Stimulated activated CD4-positive, alpha-beta T cell treated with anti-CD3 and anti-CD28 coated beads, Interleukin-12 subunit alpha, Interleukin-12 subunit beta, amount 100 ng/mL, for 24 hours (primary cell): ENCODE measurements around the gene ABCD3.
"Not testable (repeated sequence)": the region's sequence is repeated elsewhere in the genome, so short reads cannot be mapped to it uniquely, and the experiment has no call there.

Source experiments
- DNase-seq, 2 experiments: peaks; one replicate each; pipeline ENCODE4 v3.0.0-alpha.2; 2020; ENCODE audit warnings: low read depth in 2 of 2

Gene ABCD3

DNA sequence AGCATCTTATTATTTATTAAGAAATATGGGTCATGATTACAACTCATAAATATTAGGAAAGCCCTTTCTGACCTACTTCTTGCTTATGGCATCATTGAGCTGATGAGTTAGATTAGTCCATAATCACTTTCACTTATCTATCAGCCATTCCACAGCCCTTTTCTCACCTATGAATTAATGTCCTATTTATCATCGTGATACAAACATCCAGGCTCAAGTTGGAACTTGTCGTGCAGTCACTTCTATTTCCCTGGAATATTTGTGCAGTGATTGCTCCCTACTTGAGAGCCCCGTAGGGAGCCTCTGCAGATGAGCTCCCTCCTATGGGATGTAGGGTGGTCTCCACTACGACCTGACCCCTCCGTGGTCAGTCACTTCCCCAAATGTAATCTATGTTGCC lies 131.5 kb downstream of the ABCD3 start:
- DNase-seq, result no peak

DNA sequence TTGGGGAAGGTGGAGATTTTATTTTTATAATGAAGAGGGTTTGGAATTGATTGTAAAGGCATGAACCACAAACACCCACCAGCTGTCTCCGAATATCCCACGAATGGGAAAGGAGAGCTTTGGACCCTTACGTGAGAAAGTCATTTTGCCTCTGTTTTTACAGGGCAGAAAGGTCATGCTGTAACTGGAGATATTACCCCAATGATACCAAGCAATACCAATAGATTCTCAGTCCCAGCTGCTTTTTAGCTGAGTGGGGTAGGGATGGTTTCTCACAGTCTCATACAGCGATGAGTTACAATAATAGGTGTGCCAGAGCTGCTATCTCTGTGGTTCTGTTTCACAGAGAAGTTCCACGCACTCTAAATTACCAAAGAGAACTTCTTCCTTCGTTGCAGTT lies 132.2 kb downstream of the ABCD3 start:
- no peak for DNase-seq

DNA sequence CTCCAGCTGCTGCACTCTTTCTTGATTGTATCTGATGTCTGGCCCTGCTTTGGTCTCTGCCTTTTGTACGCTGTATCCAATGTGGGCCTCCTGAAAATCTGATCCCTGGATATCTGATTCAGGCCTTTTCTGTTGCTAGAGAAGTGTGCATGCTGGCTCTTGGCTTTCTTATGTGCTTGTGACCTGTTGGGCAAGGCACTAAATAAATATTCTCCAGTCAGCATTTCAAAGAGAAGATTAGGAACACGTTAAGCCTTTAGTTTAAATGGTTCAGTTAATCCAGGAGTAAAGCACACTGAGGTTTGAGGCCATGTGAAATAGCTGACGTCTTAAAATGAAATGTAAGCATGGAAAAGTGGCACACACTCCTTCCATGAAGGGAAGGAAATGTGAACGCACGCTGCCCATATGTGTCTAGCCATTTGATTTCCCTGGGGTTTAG lies 132.6 kb downstream of the ABCD3 start:
- DNase-seq, result no peak

- DNase-seq, result no peak
Measured at GRCh38 chr1:94551449-94551848, 133.3 kb downstream of the ABCD3 start.

DNA sequence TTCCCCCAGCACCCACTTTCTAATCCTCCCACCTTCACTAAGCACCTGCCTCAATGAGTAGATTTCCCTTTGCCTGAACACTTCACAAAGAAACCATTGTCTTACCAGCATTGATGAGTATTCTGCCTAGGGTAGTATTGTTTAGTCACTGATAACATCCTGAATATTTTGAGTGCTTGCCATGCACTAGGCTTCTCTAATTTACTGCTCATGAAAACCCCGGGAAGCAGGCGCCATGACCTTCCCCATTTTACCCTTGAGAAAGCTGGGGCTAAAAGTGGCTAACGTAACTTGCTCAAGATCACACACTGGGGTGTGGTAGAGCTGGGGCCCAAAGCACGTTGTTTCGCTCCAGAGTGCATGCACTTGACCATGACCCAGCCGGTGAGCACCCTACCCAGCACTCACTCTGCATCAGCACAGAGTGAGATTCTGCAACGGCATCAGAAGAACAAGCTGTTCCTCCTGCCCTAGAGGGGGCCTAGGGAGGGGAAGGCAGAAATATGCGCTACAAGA lies 133.9 kb downstream of the ABCD3 start:
- DNase-seq, result no peak

- DNase-seq, result no peak
Measured at GRCh38 chr1:94553323-94553730, 135.1 kb downstream of the ABCD3 start.

DNA sequence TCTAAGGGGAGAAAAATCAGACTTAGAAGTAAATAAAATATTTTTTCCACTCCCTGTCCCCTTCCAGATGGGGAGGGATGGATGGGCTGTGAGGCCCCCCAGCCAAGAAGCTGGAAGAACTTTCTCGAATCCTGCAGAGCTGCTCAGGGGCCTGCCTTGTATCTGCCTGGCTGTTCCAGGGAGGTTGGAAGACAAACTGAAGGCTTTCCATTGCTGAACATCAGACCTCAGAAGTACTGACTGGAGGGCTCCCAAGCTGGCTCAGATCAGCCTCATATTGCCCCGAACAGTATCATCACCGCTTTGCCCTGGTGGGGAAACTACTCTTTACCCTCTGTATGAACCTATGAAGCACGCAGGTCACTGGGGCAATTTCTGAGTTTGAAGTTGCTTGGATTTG lies 135.7 kb downstream of the ABCD3 start:
- no peak for DNase-seq

DNA sequence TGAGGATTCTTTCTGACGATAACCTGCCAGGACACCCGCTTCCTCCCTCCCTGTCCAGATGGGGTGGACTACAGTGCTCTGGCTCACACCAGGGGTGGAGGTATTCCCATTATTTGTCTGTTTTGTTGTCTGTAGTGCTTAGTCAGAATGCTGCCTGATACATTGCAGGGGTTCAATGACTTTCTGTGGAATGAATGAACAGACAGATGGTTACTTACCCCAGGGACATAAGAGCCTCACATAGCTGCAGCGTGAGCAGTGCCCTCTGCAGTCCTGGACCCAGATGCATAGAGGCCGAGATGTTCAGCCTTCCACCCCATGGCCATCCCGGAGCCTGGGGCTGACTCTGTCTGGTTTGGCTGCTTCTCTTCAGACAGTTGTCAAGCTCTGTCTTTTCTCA lies 136.4 kb downstream of the ABCD3 start:
- DNase-seq, result no peak

DNA sequence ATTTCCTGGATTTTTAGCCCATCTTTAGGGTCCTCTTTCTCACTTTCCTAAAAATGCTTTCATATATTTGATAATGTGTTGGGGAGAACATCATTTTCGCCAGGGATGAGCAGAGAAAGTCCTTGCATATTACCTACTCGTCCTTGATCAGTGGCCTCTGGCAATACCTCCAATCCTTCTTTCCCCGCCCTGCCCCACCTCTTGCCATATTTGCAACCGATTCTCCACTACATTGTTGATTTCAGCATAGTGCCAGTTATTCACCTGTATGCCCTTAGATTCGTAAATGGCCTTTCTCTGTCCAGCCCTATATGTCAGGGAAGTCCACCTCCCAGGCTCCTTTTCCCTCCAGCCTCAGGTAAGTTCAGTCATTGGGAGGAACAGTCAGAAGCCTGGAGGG lies 136.9 kb downstream of the ABCD3 start:
- DNase-seq, result no peak

DNA sequence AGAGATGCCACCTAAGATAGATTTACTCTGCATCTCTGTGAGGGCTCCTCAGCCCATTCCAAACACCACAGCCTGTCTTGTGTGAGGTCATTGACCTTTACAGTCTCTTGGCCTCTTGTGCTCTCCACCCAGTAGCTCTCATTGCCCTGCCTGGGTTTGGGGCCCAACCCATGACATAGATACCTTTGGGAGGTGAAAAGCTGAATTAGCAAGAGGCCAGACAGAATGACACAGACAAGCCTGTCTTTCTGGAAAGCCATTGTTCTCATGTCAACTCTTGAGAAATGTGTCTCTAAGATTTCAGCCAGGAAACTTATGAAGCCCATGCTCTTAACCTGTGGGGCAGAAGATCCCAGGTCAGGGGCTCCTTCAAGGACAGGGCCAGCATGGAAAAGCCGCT lies 141.7 kb downstream of the ABCD3 start:
- no peak for DNase-seq

DNA sequence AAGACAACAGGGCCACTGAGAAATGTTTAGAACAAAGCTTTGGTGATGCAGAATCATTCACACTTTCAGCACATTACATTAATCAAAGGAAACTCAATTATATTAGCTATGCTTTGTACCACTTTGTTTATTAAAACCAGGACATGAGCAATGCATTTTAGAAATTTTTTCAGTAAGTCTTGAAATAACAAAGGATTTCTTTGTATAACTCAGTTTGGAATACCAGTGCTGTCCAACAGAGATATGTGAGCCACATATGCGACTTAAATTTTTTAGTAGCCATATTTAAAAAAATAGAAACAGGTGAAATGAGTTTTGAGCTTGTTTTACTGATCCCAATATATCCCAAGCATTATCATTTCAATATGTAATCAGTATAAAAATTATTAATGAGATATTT lies 142.1 kb downstream of the ABCD3 start:
- DNase-seq, result no peak

DNA sequence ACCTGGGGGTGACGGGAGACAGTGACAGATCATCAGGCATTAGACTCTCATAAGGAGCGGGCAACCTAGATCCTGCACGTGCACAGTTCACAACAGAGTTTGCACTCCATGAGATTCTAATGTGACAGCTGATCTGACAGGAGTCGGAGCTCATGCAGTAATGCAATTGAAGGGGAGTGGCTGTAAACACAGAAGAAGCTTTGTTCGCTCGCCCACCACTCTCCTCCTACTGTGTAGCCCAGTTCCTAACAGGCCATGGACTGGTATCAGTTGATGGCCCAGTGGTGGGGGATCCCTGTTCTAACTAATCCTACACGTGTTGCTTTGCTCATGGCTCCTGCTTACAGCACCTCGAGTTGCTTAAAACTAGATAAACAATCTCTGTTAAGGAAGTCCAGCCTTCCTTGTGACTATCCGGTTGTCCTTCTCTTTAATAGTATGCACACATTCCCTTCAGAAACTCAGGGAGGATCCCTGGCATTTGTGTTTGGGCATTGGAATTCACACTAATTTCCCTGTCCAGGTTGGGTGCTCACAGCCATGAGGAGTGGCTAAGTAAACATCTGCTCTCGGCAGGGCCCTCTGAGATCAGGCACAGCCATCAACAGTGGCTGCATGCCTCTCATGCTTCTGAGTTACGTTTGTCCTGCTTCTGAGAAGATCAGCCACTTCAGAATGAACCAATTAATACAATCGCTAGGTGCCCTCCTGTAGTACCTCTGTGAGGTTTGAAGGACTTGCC lies 144.5 kb downstream of the ABCD3 start:
- DNase-seq, result no peak

DNA sequence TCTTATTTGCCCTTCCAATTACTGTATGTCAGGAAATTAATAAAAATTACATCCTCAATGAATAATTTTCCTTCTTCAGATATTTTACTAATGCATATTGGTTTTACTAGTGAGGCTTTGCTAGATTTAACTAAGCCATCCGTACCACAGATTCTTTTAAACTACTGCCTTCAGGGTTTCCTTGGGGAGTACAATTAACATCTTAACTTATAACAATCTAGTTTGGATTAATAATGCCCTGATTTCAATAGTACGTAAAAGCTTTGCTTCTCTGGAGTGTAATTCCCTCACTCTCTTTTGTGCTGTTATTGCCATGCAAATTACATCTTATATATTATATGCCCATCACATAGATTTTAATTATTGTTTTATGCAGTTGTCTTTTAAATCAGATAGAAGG lies 147.7 kb downstream of the ABCD3 start:
- no peak for DNase-seq

- DNase-seq, result not testable (repeated sequence)
Measured at GRCh38 chr1:94566436-94566835, 148.2 kb downstream of the ABCD3 start.

DNA sequence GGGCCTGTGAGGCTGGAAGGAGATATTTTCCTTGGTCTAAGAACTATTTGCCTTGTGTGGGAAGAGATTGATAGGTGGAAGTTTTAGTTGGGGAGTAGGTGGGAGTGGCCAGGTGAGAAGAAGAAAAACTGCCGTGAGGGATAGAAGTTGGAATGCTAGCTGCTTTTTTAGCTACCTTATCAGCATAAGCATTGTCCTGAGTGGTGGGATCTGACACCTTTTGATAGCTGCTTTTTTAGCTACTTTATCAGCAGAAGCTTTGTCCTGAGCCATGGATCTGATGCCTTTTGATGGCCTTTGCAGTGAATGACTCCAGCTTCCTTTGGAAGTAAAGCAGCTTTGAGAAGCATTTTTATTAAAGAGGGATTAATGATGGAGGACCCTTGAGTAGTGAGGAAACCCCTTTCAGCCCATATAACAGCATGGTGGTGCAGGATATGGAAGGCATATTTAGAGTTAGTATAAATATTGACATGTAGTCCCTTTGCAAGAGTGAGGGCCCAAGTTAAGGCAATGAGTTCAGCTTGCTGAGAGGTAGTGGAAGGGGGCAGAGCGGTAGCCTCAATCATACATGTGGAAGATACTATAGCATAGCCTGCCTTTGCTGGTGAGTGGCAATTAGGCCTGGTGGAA lies 149.9 kb downstream of the ABCD3 start:
- not testable (repeated sequence) for DNase-seq
